Stimulated activated CD4-positive, alpha-beta T cell treated with anti-CD3 and anti-CD28 coated beads, Interleukin-4, amount 100 ng/mL, for 48 hours (primary cell): Measurements from ENCODE around the gene EXOG.
A peak's percentile ranks its signal among the peaks of the same experiment; 100 is the strongest.

ENCODE experiments used
- DNase-seq, 2 donors: peaks; one replicate each; pipeline ENCODE4 v3.0.0-alpha.2; 2020; ENCODE audit warnings: low read depth in 2 of 2

EXOG gene, protein sequence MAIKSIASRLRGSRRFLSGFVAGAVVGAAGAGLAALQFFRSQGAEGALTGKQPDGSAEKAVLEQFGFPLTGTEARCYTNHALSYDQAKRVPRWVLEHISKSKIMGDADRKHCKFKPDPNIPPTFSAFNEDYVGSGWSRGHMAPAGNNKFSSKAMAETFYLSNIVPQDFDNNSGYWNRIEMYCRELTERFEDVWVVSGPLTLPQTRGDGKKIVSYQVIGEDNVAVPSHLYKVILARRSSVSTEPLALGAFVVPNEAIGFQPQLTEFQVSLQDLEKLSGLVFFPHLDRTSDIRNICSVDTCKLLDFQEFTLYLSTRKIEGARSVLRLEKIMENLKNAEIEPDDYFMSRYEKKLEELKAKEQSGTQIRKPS

DNA sequence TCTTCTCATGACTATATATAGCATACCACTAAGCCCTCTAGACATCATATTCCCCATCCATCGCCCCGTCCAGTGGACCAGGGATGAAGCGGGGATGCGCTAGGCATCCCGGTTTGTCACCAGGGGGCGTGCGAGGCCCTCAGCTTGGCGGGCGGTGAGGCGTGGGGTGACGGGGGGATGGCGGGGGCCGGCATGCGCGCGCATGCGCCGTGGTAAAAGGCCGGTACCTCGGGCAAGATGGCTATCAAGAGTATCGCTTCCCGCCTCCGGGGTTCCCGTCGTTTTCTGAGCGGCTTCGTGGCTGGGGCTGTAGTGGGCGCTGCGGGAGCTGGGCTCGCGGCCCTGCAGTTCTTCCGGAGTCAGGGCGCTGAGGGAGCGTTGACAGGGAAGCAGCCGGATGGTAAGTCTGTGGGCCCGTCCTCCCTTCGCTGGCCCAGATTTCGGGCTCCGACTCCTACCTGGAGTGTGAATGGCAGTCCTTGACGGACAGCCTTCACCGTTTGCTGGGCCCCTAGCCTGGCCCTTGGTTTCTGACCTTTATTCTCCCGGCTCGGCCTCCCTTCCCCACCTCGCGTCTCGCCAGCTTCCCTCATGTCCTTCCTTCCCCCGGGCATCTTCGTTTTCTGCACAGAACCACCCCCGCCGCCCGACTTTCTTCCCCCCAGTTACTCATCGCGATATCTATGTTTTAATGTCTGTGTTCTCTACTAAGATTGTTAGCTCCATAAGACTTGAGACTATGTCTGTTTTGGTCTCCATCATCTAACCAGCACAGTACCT lies at the start of gene EXOG:
Gene EXOG (plus strand): TSS at position 210 of the 780 bp plus-strand sequence. CDS start 28 bp downstream, at position 238.
- DNase-seq: peak; percentile 93 to 94

DNA sequence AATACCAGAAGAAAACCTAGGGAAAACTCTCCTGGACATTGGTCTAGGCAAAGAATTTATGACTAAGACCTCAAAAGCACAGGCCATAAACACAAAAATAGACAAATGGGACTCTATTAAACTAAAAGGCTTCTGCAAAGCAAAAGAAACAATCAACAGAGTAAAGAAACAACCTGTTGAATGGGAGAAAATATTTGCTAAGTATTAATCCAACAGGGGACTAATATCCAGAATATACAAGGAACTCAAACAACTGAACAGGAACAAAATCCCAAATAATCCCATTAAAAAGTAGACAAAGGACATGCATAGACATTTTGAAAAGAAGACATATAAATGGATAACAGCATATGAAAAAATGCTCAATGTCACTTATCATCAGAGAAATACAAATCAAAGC lies 49.3 kb upstream of the EXOG start:
- no peak for DNase-seq

DNA sequence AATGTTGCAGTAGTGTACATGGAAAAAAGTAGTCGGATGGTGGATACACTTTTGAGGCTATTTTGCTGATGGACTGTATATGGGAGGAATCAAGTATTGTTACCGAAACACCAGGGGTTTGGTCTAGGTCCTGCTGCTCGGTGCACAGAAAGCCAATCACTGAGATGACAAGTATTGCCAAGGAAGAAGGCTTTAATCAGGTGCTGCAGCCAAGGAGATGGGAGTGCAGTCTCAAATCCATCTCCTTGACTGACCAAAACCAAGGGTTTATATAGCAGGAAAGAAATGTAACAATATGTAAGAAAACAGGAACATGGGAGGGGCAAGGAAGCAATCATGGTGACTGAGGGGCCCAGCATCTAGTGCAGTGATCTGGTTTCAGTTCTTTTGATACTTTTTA lies 45.3 kb upstream of the EXOG start:
- DNase-seq: no peak

DNA sequence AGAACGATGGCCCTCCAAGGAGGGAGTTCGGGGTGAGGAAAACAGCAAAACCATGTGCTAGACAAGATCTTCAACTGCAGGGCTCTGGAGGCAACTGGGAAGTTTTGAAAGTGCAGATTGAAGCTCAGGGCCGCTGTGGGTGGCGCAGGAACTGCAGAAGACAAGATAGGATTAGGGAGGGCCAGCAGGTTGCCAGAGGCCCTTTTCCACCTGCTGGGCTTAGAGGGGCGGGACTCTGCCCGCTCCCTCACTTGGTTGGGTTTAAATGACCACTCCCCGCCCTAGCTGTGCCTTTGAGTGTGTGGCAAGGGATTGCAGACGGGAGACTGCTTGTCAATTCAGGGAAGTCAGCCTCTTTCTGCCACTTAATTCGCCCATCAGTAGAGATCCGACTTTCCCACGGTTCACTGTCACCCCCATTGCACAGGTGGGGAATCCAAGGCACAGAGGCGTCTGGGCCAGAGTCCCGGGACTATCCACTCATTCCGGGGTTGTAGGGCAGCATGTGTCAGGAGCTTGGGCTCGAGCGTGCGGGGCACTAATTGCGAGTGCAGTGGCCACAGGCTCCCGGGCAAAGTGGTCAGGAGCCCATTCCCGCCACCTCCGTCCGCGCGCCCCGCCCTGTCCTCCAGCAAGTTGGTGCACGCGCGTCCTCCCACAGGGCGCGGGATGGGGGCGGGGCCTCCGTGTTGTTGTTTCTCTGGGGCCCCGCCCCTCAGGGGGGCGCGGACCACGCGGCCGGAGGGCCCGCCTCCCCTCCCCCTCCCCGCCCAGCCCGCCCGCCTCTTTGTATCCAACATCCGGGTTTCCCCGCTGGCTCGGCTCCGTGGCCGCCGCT lies 42.8 kb upstream of the EXOG start, which contains the start of gene ACVR2B:
Gene ACVR2B (plus strand): TSS at position 816 of the 838 bp plus-strand sequence. CDS start 433 bp downstream, outside the sequence.
- peak; percentile 55 to 67 for DNase-seq

DNA sequence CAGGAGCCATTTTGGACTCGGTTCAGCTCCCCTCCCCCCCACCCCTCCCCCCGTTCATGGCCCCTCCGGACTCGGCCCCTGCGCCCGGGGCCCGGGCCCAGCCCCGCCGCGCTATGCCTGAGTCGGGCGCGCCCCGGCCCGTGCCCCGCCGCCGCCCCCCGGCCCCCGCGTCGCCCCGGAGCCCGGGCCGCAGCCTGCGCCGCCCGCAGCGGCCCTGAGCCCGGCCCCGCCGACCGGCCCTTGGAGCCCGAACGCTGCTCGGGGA lies 42.3 kb upstream of the EXOG start:
- DNase-seq: no peak

DNA sequence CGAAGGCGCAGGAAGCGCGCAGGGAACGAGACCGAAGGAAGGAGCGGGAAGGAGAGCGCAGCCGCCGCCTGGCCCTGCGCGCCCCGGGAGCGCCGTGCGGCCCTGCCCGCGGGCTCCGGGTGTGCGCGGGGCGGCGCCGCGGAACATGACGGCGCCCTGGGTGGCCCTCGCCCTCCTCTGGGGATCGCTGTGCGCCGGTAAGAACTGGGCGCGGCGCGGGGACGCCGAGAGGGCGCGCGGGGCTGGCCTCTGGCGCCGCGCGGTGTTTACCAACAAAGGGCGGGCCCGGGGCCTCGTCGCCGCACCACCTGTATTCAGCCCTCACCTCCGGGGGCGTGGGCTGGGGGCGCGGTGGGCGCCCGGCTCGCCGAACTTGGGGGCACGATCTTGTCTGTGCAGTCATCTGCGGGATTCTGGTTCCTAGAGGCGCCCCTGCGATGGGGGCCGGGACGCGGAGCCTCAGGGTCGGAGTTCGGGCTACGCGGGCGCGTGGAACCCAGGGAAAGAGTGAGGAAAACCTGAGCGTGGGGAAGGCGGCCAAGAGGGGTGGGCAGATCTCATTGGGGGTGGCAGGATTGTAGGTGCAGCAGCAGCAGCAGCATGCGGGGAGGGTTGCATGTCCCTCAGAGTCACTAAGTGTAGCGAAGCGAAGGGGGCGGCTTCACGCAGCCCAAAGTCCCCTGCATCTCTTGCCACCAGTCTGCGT lies 41.8 kb upstream of the EXOG start:
- DNase-seq: peak; percentile 10 to 15

DNA sequence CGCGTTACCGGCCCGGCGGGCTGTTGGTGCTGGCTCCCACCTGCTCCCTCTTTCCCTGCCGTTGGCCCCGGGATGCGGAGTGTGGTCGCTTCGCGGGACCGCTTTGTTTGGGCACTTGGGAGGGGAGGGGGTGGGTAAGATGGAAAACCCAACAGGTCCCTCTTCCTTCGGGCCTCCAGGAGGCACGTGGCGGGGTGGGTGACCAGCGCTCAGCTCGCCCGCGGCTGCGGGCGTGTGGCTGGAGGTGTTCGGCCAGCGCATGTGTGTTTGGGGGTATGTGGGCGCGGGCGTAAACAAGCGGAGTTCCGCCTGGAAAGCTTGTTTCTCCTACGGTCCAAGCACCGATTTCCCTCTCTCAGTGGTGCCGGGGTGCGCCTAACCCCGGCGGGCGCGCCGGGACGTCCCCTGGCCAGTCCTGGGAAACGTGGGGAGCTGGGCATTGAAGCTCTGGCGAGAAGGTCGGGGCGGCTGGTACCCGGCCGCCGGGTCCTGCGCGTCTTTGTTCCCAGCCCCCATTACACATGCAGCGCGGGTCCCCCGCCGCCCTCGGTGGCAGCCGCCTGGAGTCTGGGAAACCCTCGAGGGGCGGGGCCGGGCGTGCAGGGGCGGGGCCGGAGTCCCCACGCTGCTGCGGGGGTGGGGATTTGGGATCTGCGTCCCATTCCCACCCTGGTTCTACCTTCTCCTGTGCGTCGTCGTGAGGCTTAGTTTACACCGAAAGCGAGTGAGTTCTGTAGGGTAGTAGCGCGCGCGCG lies 41.1 kb upstream of the EXOG start:
- DNase-seq: peak in 1 of 2 donors; percentile 33

DNA sequence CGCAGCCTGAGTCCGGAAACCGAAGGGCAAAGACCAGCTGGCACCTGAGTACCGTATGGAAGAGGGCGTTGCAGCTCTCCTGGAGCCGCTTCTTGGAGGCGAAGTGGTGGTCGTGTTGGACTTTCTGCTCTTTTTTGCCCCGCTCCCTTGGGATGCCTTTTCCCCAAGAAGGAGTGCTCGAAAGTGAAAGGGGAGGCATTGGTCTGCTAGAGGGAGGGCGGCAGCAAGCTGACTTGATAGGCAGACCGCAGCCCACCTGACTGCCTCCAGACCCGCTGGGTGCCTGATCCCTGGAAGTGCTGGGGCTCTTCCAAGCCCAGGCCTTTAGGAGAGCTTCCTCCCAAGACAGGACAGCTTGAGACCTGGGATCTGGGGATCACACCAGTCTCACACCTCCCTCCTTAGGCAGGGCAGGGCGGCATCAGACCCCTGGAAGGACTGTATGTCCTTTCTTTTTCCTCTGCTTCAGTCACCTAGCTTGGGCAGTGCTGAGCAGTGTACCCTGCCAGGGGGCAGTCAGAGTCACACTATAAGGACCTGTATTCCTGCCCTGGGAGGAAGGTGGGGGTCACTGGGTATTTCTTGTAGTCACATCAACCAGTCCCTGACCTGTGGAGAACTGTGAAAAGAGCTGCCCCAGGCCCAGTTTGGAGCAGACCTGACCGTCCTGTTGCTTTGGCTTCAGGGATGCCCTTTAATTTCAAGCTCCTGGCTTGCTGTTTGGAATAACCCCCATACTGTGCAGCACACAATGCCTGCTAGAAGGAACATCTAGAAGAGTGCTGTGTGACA lies 40.3 kb upstream of the EXOG start:
- DNase-seq: no peak

DNA sequence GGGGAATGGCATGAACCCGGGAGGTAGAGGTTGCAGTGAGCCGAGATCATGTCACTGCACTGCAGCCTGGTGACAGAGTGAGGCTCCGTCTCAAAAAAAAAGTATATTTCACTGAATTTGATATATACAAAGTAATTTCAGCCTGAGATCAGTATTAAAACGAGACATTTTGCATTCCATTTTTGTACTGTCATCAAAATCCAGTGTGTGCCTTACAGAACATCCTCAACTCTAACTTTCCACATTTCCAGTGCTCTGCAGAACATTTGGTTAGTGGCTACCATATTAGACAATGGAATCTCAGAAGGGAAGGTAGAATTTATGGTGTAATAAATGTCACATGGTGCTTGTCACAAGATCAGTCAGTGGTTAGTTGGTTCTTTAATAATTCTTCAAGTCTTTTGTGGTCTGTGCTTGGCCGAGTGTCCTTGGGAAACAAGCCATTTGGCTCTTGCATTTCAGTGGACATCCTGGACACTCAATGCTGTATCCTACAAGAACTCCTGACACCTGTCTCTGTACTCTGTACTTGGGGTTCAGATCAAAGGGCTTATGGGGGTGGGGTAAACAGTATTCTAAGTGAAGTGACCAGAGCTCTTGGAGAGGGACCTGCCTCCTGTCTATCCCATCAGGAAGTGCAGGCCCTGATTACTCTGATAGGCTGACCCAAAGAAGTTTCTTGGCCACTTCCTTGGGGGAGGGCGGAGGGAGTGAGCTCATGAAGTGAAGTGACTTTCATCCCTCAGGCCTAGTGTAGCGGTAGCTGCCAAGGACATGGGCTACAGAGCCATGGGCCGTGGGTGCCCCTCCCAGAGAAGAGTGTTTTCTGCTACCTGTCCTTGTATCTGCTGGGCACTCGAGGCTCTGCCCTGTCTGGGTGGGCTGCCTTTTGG lies 38.8 kb upstream of the EXOG start:
- no peak for DNase-seq

DNA sequence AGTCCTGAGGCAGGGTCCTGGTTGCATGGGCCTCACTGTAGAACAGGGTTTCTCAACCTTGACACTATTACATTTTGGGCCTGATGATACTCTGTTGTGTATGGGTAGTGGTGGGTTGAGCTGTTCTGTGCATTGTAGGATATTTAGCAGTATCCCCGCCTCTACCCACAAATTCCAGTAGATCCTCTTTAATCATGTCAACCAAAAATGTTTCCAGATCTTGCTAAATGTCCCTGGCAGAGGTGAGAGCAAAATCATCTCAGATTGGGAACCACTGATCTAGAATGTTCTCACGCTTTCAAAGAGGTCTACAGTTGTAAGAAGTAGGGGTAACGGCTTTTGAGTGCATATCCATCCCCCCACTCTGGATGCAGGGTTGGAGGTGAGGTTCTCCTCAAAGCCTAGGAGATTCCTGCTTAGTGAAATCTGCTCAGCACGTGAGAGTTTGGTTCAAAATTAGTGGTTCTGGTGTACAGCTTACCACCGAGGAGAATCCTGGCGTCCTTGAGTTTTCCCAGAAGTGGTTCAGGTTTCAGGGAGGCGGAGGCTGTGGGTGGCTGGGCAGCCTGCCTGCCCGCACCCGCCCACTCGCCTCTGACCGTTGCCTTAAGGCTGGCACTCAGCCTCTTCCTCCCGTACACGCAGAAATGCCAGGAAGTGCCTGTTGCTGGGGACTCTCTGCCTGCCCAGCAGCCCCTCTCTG lies 37.2 kb upstream of the EXOG start:
- no peak for DNase-seq

DNA sequence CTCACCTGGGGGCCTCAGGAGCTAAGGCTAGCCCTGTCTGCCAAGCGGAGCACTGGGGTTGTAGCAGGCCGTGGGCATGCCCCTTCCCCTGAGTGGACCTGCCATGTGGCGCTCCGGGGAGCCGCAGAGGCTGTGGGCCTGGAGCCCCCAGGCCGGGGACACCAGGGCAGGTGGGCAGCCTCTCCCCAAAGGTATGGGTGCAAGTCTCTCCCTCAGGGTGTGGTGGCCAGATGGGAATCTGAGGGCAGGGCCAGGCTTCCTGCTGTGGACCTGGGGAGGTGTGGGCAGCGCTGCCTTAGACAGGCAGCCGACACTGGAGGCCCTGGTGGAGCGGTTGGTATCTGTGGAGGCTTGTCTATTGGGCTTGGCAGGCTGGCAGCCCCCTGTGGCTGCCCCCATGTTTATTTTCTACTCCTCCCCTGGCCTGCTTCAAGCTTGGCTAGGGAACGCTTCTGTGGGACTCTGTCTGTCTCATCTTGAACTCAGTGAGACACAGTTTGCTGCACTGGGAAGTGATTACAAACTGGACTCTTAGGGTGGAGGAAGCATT lies 36.6 kb upstream of the EXOG start:
- no peak for DNase-seq

DNA sequence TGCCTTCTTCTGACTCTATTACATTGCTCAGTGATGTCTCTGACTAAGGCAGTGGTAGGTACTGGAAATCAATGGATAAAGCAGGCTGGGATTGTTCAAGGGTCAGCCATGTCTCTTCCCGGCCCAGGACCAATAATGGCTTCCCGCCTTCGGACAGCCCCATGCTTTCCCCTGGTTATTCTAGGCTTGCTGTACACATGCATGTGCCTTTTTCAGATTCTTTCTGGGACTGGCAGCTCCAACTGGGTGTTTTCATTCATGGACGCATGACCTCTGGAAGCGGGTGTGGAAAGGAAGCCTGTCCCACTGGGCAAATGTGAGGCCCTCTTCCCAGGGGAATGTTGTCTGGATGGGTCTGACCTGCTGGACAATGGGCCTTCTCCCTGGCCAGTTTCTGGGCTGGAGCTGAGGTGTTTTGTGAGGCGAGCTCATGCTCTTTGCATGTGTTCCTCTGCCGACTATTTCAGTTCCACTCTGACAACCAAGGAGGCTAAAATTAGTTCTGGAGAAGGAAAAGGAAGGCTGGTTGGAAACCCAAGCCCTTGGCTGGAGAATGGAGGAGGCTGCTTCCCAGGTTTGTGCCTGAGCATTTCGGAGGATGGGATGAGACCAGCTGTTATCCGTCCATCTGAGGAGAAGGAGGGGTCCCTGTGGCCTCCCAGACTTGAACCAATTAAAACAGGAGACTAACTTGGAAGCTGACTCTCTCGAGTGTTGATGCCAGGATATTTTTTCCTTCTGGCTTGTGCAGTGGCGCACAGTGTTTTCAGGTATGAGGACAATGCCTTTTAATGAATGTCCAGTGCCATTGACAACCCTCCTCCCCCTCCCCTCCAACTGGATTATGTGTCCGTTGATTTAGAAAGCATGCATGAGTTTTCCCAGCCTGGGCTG lies 35.5 kb upstream of the EXOG start:
- DNase-seq: no peak

DNA sequence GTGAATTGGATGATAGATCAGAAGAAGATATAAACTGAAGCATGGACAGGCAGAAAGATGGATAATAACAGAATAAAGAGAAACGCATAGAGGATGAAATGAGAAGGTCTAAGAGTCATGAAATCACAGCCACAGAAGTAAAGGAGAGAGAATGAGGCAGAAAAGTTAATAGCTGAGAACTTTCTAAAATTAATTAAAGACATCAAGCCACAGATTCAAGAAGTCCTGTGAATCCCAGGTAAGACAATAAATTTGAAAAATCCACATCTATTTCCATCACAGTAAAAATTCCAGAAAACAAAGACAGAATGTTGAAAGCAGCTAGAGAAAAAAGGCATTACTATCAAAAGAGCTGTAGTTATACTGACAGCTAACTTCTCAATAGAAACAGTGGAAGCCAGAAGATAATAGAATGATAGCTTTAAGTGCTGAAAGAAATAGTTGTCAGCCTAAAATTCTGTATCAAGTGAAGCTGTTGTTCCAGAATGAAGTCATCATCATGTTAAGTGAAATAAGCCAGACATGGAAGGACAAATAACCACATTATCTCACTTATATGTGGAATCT lies 30.5 kb upstream of the EXOG start:
- no peak for DNase-seq

DNA sequence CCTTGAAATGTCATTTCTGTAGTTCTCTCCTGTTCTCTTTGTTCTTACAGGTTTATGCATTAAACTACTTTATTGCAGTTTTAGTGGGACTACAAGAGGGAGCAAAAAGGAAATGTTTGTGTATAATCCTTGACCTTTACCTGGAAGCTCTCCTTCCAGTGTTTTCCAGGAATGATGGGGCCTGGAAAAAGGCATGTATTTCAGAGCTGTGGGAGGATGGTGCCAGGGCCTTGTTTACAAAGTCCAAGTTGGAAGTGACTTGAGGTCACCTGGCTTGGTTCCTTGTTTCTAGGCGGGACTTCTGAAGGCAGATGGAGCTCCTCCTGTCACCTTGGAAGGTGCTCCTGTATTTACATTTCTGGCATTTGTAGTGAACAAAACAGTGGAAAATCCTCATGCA lies 27.4 kb upstream of the EXOG start:
- DNase-seq: no peak

DNA sequence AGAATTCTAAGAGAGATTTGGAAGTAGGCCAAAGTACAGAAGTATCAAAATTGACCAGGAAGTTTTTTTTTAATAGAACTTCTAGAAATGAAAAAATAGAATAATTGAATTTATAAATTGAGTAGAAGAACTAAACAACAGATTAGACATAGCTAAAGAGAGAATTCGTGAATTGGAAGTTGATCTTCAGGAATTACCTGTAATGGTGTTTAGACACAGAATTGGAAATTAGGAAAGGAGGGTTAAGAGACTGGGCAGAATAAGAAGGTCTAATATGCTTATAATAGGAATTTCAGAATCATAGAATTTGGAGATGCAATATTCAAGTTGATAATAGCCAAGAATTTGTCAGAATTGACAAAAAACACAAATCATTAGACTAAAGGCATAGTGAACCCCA lies 26.3 kb upstream of the EXOG start:
- no peak for DNase-seq

DNA sequence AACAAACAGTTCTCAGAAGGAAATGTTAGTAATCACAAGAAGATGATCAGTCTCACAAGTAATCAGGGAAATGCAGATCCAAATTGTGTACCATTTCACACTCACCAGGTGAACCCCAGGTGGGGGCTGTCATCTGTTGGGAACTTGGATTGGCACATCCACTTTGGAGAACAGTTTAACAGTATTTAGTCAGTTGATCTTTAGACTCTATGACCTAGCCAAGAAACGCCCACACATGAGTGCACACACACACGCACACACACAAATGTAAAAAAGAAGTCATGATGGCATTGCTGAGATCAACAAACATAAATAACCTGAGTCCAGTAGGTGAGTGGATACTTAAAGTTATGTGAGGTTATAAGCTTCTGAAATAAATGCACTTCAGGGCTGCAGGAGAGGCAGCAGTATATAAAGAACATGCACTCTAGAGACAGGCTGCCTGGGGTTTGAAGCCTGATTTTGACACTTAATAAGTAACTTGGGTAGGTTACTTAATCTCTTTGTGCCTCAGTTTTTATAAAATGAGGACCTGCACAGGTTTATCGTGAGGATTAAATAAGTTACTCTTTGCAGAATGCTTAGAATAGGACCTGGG lies 24.8 kb upstream of the EXOG start:
- no peak for DNase-seq
